ENCODE data around the gene HYCC1.
"Not testable (repeated sequence)": the region's sequence is repeated elsewhere in the genome, so short reads cannot be mapped to it uniquely, and the experiment has no call there.

HYCC1 gene

GRCh38 chr7:23013715-23014649, at the start of gene HYCC1:
HYCC1 (minus strand) TSS chr7:23014130; CDS start chr7:22991111, 23,019 bp downstream.
- peak; percentile 97 to 99 (median 98) for DNase-seq (ENCODE audit: low read depth in 3 of 3)

- DNase-seq (ENCODE audit: low read depth in 3 of 3) = no peak
Measured at GRCh38 chr7:23062452-23062851, 48.5 kb upstream of the HYCC1 start.

- no peak for DNase-seq (ENCODE audit: low read depth in 3 of 3)
Measured at GRCh38 chr7:23061327-23061726, 47.4 kb upstream of the HYCC1 start.

DNA sequence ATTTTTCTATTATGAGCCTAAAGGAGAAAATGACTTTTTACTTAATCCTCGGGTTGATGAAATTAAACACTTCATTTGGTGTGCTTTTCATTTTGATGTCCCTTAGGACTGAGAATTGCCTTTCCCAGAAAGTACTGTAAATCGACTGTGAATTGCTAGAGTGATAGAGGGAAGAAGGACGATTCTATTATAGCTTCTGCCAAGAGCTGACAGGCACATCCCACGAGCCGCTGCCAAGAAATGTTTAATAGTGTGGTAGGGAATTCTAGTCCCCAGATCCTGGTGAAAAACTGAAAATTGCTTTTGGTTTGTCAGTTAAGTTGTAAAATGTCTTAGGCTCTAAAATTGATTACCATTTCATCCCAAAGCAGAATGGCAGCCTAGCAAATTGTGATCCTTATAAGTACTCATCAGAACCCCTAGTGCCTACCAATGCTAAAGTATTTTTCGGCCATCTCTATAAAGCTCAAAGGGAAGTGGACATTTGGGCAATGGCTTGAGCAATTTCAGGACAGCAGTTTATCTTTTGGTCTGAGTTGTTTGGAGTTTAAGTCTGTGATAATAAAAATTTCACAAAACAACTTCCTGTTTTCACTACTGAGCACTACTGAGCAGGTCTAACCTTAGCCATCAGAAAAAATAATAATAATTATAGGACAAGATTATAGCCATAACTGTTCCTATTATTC, 44.6 kb upstream of the HYCC1 start:
- no peak for DNase-seq (ENCODE audit: low read depth in 3 of 3)

DNA sequence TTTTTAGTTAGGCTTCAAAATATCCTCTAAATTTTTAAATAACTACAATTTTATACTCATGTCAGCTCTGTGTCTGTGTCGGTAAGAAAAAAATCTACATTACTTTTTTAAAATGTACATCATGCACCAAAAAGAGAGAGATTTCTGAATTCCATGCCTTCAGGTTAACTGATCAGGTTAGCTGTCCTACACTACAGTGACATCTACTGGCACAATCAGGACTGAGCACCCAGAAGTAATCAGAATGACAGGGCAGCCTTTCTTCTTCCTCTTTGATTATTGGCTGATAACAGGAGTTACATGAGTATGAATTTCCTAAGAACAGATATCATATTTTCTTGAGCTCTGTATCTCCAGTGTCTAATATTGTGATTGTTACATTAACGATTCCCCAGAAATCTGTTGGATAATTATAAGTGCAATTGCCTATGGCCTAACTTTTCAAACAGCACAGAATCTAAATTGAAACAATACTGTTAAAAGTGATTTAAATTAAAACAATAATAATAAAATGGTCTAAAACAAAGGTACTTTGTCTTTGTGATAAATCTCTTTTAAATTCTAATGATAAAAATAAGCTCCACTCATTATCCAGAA, 41.8 kb upstream of the HYCC1 start:
- peak; percentile 18 to 36 (median 27) for DNase-seq (ENCODE audit: low read depth in 3 of 3)

DNA sequence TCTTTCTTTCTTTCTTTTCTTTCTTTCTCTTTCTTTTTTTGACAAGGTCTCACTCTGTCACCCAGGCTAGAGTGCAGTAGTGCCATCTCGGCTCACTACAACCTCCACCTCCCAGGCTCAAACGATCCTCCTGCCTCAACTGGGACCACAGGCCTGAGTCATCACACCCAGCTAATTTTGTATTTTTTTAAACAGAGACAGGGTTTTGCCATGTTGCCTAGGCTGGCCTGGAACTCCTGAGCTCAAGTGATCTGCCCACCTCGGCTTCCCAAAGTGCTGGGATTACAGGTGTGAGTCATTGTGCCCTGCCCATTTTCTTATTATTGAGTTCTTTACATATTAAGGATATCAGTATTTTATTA, 37.2 kb upstream of the HYCC1 start:
- DNase-seq (ENCODE audit: low read depth in 3 of 3) = peak in 1 of 3 donors; percentile 0

DNA sequence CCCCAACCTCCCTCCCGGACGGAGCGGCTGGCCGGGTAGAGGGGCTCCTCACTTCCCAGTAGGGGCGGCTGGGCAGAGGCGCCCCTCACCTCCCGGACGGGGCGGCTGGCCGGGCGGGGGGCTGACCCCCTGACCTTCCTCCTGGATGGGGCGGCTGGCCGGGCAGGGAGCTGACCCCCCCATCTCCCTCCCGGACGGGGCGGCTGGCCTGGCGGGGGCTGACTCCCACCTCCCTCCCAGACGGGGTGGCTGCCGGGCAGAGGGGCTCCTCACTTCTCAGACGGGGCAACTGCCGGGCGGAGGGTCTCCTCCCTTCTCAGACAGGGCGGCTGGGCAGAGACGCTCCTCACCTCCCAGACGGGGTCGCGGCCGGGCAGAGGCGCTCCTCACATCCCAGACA, 32.4 kb upstream of the HYCC1 start:
- DNase-seq (ENCODE audit: low read depth in 3 of 3) = not testable (repeated sequence)

DNA sequence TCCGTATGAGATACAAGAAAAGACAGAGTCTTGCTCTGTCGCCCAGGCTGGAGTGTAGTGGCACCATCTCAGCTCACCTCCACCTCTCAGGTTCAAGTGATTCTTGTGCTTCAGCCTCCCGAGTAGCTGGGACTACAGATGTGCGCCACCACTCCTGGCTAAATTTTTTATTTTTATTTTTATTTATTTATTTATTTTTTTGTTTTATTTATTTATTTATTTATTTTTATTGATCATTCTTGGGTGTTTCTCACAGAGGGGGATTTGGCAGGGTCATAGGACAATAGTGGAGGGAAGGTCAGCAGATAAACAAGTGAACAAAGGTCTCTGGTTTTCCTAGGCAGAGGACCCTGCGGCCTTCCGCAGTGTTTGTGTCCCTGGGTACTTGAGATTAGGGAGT, 31.2 kb upstream of the HYCC1 start:
- not testable (repeated sequence) for DNase-seq (ENCODE audit: low read depth in 3 of 3)

DNA sequence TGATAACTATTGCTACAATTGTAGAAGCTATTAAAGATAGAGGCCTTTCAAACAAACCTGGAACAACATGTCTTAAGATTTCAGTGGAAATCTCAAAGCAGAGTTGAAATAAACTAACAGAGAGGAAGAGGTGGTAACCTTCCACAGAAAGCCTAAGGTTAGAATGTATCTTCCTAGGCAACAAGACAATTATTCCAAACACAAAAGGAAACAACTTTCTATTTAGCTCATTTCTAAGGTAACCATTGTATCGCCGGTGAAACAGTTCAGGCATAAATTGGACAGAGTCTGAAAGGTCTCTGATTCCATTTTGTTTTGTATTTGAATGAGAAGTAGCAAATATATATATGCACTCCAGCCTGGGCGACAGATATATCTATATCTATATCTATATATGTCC, 30.7 kb upstream of the HYCC1 start:
- DNase-seq (ENCODE audit: low read depth in 3 of 3) = no peak

- DNase-seq (ENCODE audit: low read depth in 3 of 3) = no peak
Measured at GRCh38 chr7:23043441-23043840, 29.5 kb upstream of the HYCC1 start.

DNA sequence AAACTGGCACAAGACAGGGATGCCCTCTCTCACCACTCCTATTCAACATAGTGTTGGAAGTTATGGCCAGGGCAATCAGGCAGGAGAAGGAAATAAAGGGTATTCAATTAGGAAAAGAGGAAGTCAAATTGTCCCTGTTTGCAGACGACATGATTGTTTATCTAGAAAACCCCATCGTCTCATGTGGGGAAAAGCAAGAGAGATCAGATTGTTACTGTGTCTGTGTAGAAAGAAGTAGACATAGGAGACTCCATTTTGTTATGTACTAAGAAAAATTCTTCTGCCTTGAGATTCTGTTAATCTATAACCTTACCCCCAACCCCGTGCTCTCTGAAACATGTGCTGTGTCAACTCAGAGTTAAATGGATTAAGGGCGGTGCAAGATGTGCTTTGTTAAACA, 25.7 kb upstream of the HYCC1 start:
- not testable (repeated sequence) for DNase-seq (ENCODE audit: low read depth in 3 of 3)

DNA sequence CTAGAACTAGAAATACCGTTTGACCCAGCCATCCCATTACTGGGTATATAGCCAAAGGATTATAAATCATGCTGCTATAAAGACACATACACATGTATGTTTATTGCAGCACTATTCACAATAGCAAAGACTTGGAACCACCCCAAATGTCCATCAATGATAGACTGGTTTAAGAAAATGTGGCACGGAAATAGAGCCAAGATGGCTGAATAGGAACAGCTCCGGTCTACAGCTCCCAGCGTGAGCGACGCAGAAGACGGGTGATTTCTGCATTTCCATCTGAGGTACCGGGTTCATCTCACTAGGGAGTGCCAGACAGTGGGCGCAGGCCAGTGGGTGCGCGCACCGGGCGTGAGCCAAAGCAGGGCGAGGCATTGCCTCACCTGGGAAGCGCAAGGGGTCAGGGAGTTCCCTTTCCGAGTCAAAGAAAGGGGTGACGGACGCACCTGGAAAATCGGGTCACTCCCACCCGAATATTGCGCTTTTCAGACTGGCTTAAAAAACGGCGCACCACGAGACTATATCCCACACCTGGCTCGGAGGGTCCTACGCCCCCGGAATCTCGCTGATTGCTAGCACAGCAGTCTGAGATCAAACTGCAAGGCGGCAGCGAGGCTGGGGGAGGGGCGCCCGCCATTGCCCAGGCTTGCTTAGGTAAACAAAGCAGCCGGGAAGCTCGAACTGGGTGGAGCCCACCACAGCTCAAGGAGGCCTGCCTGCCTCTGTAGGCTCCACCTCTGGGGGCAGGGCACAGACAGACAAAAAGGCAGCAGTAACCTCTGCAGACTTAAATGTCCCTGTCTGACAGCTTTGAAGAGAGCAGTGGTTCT, 21.8 kb upstream of the HYCC1 start:
- not testable (repeated sequence) for DNase-seq (ENCODE audit: low read depth in 3 of 3)

- no peak for DNase-seq (ENCODE audit: low read depth in 3 of 3)
Measured at GRCh38 chr7:23027261-23027660, 13.3 kb upstream of the HYCC1 start.

- DNase-seq (ENCODE audit: low read depth in 3 of 3) = no peak
Measured at GRCh38 chr7:23026164-23026563, 12.2 kb upstream of the HYCC1 start.

GRCh38 chr7:23024454-23024853, 10.5 kb upstream of the HYCC1 start:
- DNase-seq (ENCODE audit: low read depth in 3 of 3) = no peak

GRCh38 chr7:23022851-23023250, 8.9 kb upstream of the HYCC1 start:
- no peak for DNase-seq (ENCODE audit: low read depth in 3 of 3)

DNA sequence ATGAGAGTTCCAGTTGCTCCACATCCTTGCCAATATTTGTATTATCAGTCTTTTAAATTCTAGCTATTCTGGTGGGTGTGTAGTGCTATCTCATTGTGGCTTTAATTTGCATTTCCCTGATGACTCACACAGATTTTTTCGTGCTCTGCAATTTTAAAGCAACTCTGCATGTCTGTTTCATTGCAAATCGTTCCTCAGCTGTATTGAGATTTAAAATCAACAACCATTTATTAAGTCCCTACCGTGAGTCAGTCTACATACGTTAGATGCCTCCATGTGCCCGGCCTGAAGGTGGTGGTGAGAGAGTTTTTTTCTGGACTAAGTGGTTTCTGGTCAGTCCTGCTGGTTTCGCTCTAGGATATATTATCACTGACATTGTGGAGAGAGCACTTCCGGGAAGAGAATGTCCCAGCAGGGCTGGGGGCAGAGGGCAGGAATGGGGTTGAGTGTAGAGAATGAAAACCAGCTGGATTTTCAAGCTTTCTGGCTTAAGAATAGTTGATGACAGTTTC, 8.4 kb upstream of the HYCC1 start:
- no peak for DNase-seq (ENCODE audit: low read depth in 3 of 3)

GRCh38 chr7:23021596-23021995, 7.7 kb upstream of the HYCC1 start:
- no peak for DNase-seq (ENCODE audit: low read depth in 3 of 3)

DNA sequence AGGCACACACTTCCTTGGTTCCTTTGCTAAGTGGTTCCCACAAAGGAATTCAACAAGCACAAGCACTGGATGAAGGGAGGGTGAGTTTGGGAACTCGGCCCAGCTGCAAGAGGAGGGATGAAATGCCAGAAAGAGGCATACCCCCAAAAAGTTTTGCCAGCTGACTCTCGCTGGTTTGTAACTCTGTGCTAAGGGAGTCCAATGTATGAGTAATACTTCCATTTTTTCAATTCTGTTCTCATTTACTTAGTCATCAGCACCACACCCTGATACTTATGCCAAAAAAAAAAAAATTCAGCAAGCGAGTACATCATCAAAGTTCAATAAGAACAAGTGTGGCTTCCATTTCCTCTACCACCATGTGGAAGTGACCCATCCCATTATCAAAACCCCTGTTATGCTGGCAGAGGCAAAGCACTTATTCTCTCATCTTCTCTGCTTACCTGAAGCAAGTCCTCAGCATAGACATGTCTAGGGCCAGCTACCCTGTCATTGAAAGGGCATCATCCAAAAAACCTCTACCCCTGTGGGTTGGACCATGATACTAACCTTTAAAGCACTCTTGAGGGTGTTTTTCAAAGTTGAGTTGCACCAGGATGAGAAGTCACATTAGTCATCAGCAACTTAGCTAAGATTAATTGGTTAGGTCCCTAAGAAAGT, 6.9 kb upstream of the HYCC1 start:
- DNase-seq (ENCODE audit: low read depth in 3 of 3) = no peak

DNA sequence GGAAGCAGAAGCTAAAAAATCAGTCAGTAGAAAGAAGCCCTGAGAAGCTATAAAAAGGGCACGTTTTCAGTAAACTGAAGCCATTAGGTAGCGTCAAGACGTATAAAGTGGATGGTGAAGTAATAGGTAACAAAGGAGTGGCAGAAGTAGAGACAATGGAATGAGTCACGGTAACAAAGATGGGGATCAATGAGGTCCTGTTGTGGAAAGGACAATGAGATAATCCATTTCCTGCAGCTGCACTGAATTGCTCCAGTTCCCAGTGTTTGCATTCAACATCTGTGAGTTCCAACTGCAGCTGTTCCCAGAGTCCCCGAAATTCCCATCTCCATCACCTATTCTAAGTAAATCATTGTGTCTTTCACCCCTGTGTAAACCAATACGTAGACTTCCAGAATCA, 4.8 kb upstream of the HYCC1 start:
- DNase-seq (ENCODE audit: low read depth in 3 of 3) = no peak

- no peak for DNase-seq (ENCODE audit: low read depth in 3 of 3)
Measured at GRCh38 chr7:23017309-23017708, 3.4 kb upstream of the HYCC1 start.
